ENCODE measurements around the gene PHLDA1. TPM values are rescaled to one million over a fixed set of nuclear protein-coding genes. Genes with fewer than 3 reads are reported as not detected.

The PHLDA1 gene
- total and polyA plus RNA-seq, 10 of the 15 experiments (the other 5 are each of a cell fraction or from before 2014, with no cell fraction given), result 0.66 to 14.2 (median 1.3) TPM

GRCh38 chr12:76022506-76022905, 9.1 kb downstream of the PHLDA1 start (continued):
- no peak for TF ChIP-seq PBX3 (IDR thresholded peaks at IDR 0.05; ENCODE audit: insufficient replicate concordance, low read depth, low read length)
- no peak for TF ChIP-seq BACH1 (IDR thresholded peaks at IDR 0.05; ENCODE audit: borderline replicate concordance)
- TF ChIP-seq ETV6 (conservative IDR thresholded peaks at IDR 0.05 in 1 of 2, IDR thresholded peaks at IDR 0.05 in 1 of 2; ENCODE audit: borderline replicate concordance in 1 of 2, low read depth in 1 of 2), result no peak
- no peak for TF ChIP-seq CBX5 (IDR thresholded peaks at IDR 0.05; ENCODE audit: low read depth)
- no peak for TF ChIP-seq SMARCA5 (IDR thresholded peaks at IDR 0.05)

DNA sequence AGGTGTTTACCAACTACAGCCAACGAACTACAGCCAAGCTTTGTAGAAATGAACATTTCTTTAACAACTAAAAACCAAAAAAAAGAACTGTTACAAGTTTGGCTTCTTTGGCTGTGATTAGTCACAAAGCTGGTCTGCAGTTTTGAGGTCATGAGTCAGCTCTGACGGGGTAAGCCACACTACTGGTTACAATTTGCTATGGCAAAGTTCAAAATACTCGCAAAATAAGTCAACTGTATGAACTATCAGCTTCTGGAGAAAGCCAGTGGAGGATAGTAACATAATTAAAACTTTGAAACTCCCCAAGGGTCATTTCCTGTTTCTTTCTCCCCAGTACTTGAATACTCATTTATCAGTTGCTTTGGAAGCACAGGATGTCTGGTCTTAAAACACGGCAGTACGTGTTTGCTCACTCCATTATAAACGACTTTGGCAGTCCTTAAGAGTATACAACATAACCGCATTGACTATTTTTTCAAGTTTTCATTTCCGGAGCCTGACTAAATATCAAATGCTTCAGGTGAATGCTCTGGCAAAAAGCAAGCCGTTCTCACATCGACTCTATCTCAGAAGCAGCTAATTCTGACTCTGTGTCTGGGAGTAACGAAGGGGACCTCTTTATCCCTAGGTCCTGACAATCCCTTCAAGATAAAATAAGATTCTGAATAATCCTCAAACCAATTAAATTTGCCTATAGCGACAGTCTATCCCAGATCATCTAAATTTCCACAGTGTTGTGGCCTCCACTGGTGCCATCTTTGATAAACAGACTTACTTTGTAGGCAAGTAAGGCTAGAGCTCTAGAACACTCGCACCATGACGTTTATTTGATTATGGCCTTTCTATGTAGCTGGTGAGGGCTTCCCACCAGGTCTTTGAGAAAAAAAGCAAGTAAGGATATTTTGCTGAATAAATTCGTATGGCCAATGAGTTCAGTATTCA, 10.6 kb downstream of the PHLDA1 start:
- peak; percentile 76 for ATAC-seq
- DNase-seq (ENCODE audit: low read depth, low spot score), result peak; percentile 19
- Histone ChIP-seq H3K4me2 (ENCODE audit: control insufficient read depth, insufficient read depth) (peak overlapping the region; percentile 53), H2AFZ (ENCODE audit: control insufficient read depth, low read depth, low read length) (peak overlapping the region; percentile 82), H3K27ac (ENCODE audit: control insufficient read depth, insufficient read depth) (peak overlapping the region; percentile 18; the same call in 1 of the 2 replicates), H3K4me3 (no peak overlapping the region), H3K79me2 (ENCODE audit: control insufficient read depth, insufficient read depth, low read length) (no peaks in the 10 kb centered on the region), H3K27me3 (replicated peaks in 1 of 2; ENCODE audit: control insufficient read depth in 2 of 2, insufficient read depth in 2 of 2, low read length in 1 of 2) (no peaks in the 10 kb centered on the region), H3K36me3 (ENCODE audit: control insufficient read depth in 2 of 2, insufficient read depth in 2 of 2, low read length in 1 of 2) (no peaks in the 10 kb centered on the region), H4K20me1 (ENCODE audit: control insufficient read depth, insufficient read depth) (no peaks in the 10 kb centered on the region), H3K9me3 (replicated peaks; ENCODE audit: control insufficient read depth, insufficient read depth, low read length) (no peaks in the 10 kb centered on the region), H3K9ac (ENCODE audit: control insufficient read depth, insufficient read depth, low read length) (no peak overlapping the region), H3K4me1 (ENCODE audit: control insufficient read depth, insufficient read depth, low read length) (peaks cover 14% of the 10 kb centered on the region)
- ChIA-PET POLR2A (interaction anchor here (0.5 to 1.0 kb wide), 6 partner anchors 10 to 537 kb away, joined by 3 to 6 read pairs (median 4); partner anchors contain the start of gene PHLDA1), SMC1A (ENCODE audit: uncharacterized antibody, unreplicated experiment) (interaction anchor here (0.7 to 17.8 kb wide), 13 partner anchors 8 to 493 kb away, joined by 3 to 327 read pairs (median 3); partner anchors contain the start of gene PHLDA1), CTCF (interaction anchor here (0.8 to 2.3 kb wide), 6 partner anchors 8 to 46 kb away, joined by 3 to 9 read pairs (median 4); partner anchors contain the start of gene PHLDA1), RAD21 (ENCODE audit: unreplicated experiment) (interaction anchor here (0.8 to 2.0 kb wide), 7 partner anchors 10 to 494 kb away, joined by 3 to 16 read pairs (median 3); partner anchors contain the start of gene PHLDA1)
- in situ Hi-C loops (cut with MboI) (no loop called here), intact Hi-C loops (cut with micrococcal nuclease; ENCODE audit: unreplicated experiment) (no loop called here)
- WGBS (ENCODE audit: insufficient coverage, insufficient replicate concordance, low lambda C conversion rate, missing lambda C conversion rate), result 22% methylated on average over 15 of the region's 15 CpGs
- no TSS peak for BruUV-seq (replicated peaks)
- FAIRE-seq, result no peak
- peak; percentile 73 for TF ChIP-seq CREM (IDR thresholded peaks at IDR 0.05; ENCODE audit: low read depth)
- TF ChIP-seq EED (IDR thresholded peaks at IDR 0.05; ENCODE audit: low read depth), result 0 out of 2 replicates have a peak, but pooled peaks have one; percentile 25
- TF ChIP-seq HDGF (IDR thresholded peaks at IDR 0.05), result no peak
- TF ChIP-seq NR2F1 (conservative IDR thresholded peaks at IDR 0.05), result peak; percentile 51; the same call in 1 of the 2 replicates
- 0 out of 2 replicates have a peak, but pooled peaks have one; percentile 9 for TF ChIP-seq FOXM1 (IDR thresholded peaks at IDR 0.05; ENCODE audit: low read depth, low read length)
- TF ChIP-seq DPF2 (IDR thresholded peaks at IDR 0.05), result 0 out of 2 replicates have a peak, but pooled peaks have one; percentile 15
- TF ChIP-seq BCL11A (IDR thresholded peaks at IDR 0.05; ENCODE audit: low read depth, low read length), result 0 out of 2 replicates have a peak, but pooled peaks have one; percentile 14
- TF ChIP-seq RUNX3 (IDR thresholded peaks at IDR 0.05; ENCODE audit: low read length), result peak; percentile 73
- TF ChIP-seq ETV6 (conservative IDR thresholded peaks at IDR 0.05 in 1 of 2, IDR thresholded peaks at IDR 0.05 in 1 of 2; ENCODE audit: borderline replicate concordance in 1 of 2, low read depth in 1 of 2), result peak in 1 of 2 experiments; percentile 70; a peak in 2 of 4 replicates
- TF ChIP-seq CREB1 (IDR thresholded peaks at IDR 0.05; ENCODE audit: low read depth), result peak; percentile 93
- TF ChIP-seq PBX3 (IDR thresholded peaks at IDR 0.05; ENCODE audit: insufficient replicate concordance, low read depth, low read length), result no peak
- TF ChIP-seq NR2C1 (IDR thresholded peaks at IDR 0.05), result peak; percentile 25; the same call in 1 of the 2 replicates
- TF ChIP-seq, protein P1, sequence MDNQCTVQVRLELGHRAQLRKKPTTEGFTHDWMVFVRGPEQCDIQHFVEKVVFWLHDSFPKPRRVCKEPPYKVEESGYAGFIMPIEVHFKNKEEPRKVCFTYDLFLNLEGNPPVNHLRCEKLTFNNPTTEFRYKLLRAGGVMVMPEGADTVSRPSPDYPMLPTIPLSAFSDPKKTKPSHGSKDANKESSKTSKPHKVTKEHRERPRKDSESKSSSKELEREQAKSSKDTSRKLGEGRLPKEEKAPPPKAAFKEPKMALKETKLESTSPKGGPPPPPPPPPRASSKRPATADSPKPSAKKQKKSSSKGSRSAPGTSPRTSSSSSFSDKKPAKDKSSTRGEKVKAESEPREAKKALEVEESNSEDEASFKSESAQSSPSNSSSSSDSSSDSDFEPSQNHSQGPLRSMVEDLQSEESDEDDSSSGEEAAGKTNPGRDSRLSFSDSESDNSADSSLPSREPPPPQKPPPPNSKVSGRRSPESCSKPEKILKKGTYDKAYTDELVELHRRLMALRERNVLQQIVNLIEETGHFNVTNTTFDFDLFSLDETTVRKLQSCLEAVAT (IDR thresholded peaks at IDR 0.05), result 0 out of 2 replicates have a peak, but pooled peaks have one; percentile 32
- TF ChIP-seq NFIC (IDR thresholded peaks at IDR 0.05; ENCODE audit: low read depth, low read length), result peak; percentile 28; the same call in 1 of the 2 replicates
